NB4 (cell line): ENCODE data around the gene MARK1.

Experiments
- POLR2A ChIP-seq: IDR thresholded peaks from 2 replicates; pipeline ENCODE4 v1.6.1; 2011; ENCODE audit warnings: mild to moderate bottlenecking; ENCODE audit not compliant: insufficient read length; ENCODE audit errors: extremely low read depth
- TF ChIP-seq, protein P1 (sequence below): IDR thresholded peaks from one replicate; pipeline ENCODE4 v1.5.1; 2012; ENCODE audit warnings: low read depth, low read length

GRCh38 chr1:220691053-220691684 is 163.2 kb downstream of the MARK1 start:
- TF ChIP-seq, protein P1, sequence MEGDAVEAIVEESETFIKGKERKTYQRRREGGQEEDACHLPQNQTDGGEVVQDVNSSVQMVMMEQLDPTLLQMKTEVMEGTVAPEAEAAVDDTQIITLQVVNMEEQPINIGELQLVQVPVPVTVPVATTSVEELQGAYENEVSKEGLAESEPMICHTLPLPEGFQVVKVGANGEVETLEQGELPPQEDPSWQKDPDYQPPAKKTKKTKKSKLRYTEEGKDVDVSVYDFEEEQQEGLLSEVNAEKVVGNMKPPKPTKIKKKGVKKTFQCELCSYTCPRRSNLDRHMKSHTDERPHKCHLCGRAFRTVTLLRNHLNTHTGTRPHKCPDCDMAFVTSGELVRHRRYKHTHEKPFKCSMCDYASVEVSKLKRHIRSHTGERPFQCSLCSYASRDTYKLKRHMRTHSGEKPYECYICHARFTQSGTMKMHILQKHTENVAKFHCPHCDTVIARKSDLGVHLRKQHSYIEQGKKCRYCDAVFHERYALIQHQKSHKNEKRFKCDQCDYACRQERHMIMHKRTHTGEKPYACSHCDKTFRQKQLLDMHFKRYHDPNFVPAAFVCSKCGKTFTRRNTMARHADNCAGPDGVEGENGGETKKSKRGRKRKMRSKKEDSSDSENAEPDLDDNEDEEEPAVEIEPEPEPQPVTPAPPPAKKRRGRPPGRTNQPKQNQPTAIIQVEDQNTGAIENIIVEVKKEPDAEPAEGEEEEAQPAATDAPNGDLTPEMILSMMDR, result no peak
- no peak for TF ChIP-seq POLR2A
